Activated CD4-positive, alpha-beta memory T cell treated with anti-CD3 and anti-CD28 coated beads, Interleukin-2, amount 10 ng/mL, durations not matched to agents 7 days and 5 days (primary cell): Measurements from ENCODE around the gene FUCA1. TPM values are rescaled to one million over a fixed set of nuclear protein-coding genes. Genes with fewer than 3 reads are reported as not detected.
"Not testable (repeated sequence)": the region's sequence is repeated elsewhere in the genome, so short reads cannot be mapped to it uniquely, and the experiment has no call there.

ENCODE experiments used
- CTCF ChIA-PET: fragments of 350-600 bp; sonication (Branson Sonifier 250); formaldehyde crosslinking; loops from one replicate; lab custom pipeline; 2021; ENCODE audit warnings: antibody characterized with exemption, inconsistent platforms; lab: Charles Lee
- POLR2A ChIA-PET: fragments of 350-600 bp; sonication (Branson Sonifier 250); formaldehyde crosslinking; loops from one replicate; lab custom pipeline; 2021; ENCODE audit warnings: antibody characterized with exemption; lab: Charles Lee
- DNase-seq: peaks from one replicate; pipeline ENCODE4 v3.0.0-alpha.2; 2020
- H3K27ac Mint-ChIP-seq: one replicate; pipeline ENCODE4 v1.8.0; 2021; ENCODE audit warnings: mild to moderate bottlenecking, mixed read lengths
- H3K27me3 Mint-ChIP-seq: one replicate; pipeline ENCODE4 v1.8.0; 2021; ENCODE audit warnings: mixed read lengths
- H3K36me3 Mint-ChIP-seq: one replicate; pipeline ENCODE4 v1.8.0; 2021; ENCODE audit warnings: low read depth, mixed read lengths
- H3K4me1 Mint-ChIP-seq: one replicate; pipeline ENCODE4 v1.8.0; 2021; ENCODE audit warnings: mixed read lengths
- H3K4me3 Mint-ChIP-seq: one replicate; pipeline ENCODE4 v1.8.0; 2021; ENCODE audit warnings: mild to moderate bottlenecking, mixed read lengths
- H3K9me3 Mint-ChIP-seq: one replicate; pipeline ENCODE4 v1.8.0; 2021; ENCODE audit warnings: mixed read lengths
- total RNA-seq, 2 experiments: library from RNA; stranded (reverse); gene quantifications; one replicate each; pipeline ENCODE4 v1.2.3, GENCODE V29; 2021

The FUCA1 gene
- total RNA-seq, 2 experiments from 2014 or later = 5.6 to 6.3 TPM

GRCh38 chr1:23806280-23806679 is 61.8 kb downstream of the FUCA1 start:
- POLR2A ChIA-PET = interaction anchor here (0.9 to 2.7 kb wide), 3 partner anchors 7 to 28 kb away, joined by 3 to 10 read pairs (median 4); partner anchors contain the start of genes HMGCL and PITHD1
- no peak overlapping the region for H3K27ac Mint-ChIP-seq

GRCh38 chr1:23805025-23805424 is 63.1 kb downstream of the FUCA1 start:
- Mint-ChIP-seq H3K9me3 (no peaks in the 10 kb centered on the region), H3K4me1 (peaks cover 21% of the 10 kb centered on the region), H3K27me3 (no peaks in the 10 kb centered on the region), H3K36me3 (peaks cover 6% of the 10 kb centered on the region), H3K27ac (no peak overlapping the region), H3K4me3 (no peak overlapping the region)
- POLR2A ChIA-PET = interaction anchor here (1.1 kb wide), 1 partner anchor 27 kb away, joined by 4 read pairs; the partner anchor contains the start of gene PITHD1
- DNase-seq = no peak
- CTCF ChIA-PET = no interaction called here

More at GRCh38 chr1:23806280-23806679, 61.8 kb downstream of the FUCA1 start:
- Mint-ChIP-seq H3K27me3 (no peaks in the 10 kb centered on the region), H3K9me3 (no peaks in the 10 kb centered on the region), H3K36me3 (peaks cover 11% of the 10 kb centered on the region), H3K4me1 (peaks cover 21% of the 10 kb centered on the region), H3K4me3 (no peak overlapping the region)
- DNase-seq = no peak
- CTCF ChIA-PET = interaction anchor here (1.3 to 1.5 kb wide), 3 partner anchors 16 to 31 kb away, joined by 4 read pairs; no protein-coding TSS in a partner anchor

- no peaks in the 10 kb centered on the region for H3K9me3 Mint-ChIP-seq
- H3K4me1 Mint-ChIP-seq = peaks cover 21% of the 10 kb centered on the region
- peaks cover 11% of the 10 kb centered on the region for H3K36me3 Mint-ChIP-seq
- no peak overlapping the region for H3K4me3 Mint-ChIP-seq
- CTCF ChIA-PET = interaction anchor here (1.6 kb wide), 1 partner anchor 21 kb away, joined by 4 read pairs; the partner anchor contains the start of gene HMGCL
- no peak for DNase-seq
- H3K27ac Mint-ChIP-seq = no peak overlapping the region
- POLR2A ChIA-PET = no interaction called here
- no peaks in the 10 kb centered on the region for H3K27me3 Mint-ChIP-seq
Measured at GRCh38 chr1:23804183-23804835, 63.8 kb downstream of the FUCA1 start.

GRCh38 chr1:23803674-23804073 is 64.4 kb downstream of the FUCA1 start:
- Mint-ChIP-seq H3K4me3 (no peak overlapping the region), H3K4me1 (peaks cover 27% of the 10 kb centered on the region), H3K9me3 (no peaks in the 10 kb centered on the region), H3K36me3 (peaks cover 17% of the 10 kb centered on the region), H3K27ac (no peak overlapping the region), H3K27me3 (no peaks in the 10 kb centered on the region)
- CTCF ChIA-PET = interaction anchor here (1.6 kb wide), 1 partner anchor 22 kb away, joined by 4 read pairs; the partner anchor contains the start of gene HMGCL
- no peak for DNase-seq
- POLR2A ChIA-PET = interaction anchor here (5.9 kb wide), 1 partner anchor 14 kb away, joined by 84 read pairs; the partner anchor contains the start of gene LYPLA2

- not testable (repeated sequence) for H3K27me3 Mint-ChIP-seq, DNase-seq, H3K9me3 Mint-ChIP-seq
- peak overlapping the region; percentile 52 for H3K4me3 Mint-ChIP-seq
- peaks cover 20% of the 10 kb centered on the region for H3K36me3 Mint-ChIP-seq
- ChIA-PET POLR2A (interaction anchor here (0.8 to 5.9 kb wide), 8 partner anchors 8 to 733 kb away, joined by 3 to 84 read pairs (median 16); partner anchors contain the start of genes ELOA, HMGCL, LYPLA2 and PITHD1), CTCF (interaction anchor here (1.2 to 4.4 kb wide), 6 partner anchors 7 to 111 kb away, joined by 3 to 39 read pairs (median 6); partner anchors contain the start of genes HMGCL and PITHD1)
- H3K4me1 Mint-ChIP-seq = peaks cover 27% of the 10 kb centered on the region
- H3K27ac Mint-ChIP-seq = peak overlapping the region; percentile 19
Measured at GRCh38 chr1:23802809-23803342, 65.2 kb downstream of the FUCA1 start.

- no peaks in the 10 kb centered on the region for H3K9me3 Mint-ChIP-seq
- H3K36me3 Mint-ChIP-seq = peaks cover 28% of the 10 kb centered on the region
- H3K4me1 Mint-ChIP-seq = peaks cover 22% of the 10 kb centered on the region
- ChIA-PET POLR2A (interaction anchor here (1.1 to 5.9 kb wide), 13 partner anchors 9 to 174 kb away, joined by 4 to 84 read pairs (median 10); partner anchors contain the start of genes ELOA, HMGCL, LYPLA2 and PITHD1), CTCF (interaction anchor here (1.4 to 4.4 kb wide), 6 partner anchors 8 to 31 kb away, joined by 3 to 39 read pairs (median 8); partner anchors contain the start of gene PITHD1)
- H3K27me3 Mint-ChIP-seq = no peaks in the 10 kb centered on the region
- peak overlapping the region; percentile 96 for H3K4me3 Mint-ChIP-seq
- DNase-seq = no peak
- no peak overlapping the region for H3K27ac Mint-ChIP-seq
Measured at GRCh38 chr1:23801876-23802275, 66.2 kb downstream of the FUCA1 start.

GRCh38 chr1:23801338-23801748 is 66.7 kb downstream of the FUCA1 start:
- POLR2A ChIA-PET = interaction anchor here (0.8 to 5.9 kb wide), 19 partner anchors 10 to 179 kb away, joined by 3 to 84 read pairs (median 7); partner anchors contain the start of genes ELOA, HMGCL, LYPLA2 and PITHD1
- Mint-ChIP-seq H3K9me3 (no peaks in the 10 kb centered on the region), H3K4me1 (peaks cover 25% of the 10 kb centered on the region), H3K27ac (peak overlapping the region; percentile 61), H3K4me3 (peak overlapping the region; percentile 96), H3K36me3 (peaks cover 33% of the 10 kb centered on the region), H3K27me3 (no peaks in the 10 kb centered on the region)
- CTCF ChIA-PET = interaction anchor here (1.3 to 4.4 kb wide), 8 partner anchors 9 to 262 kb away, joined by 3 to 39 read pairs (median 7); partner anchors contain the start of gene PITHD1
- no peak for DNase-seq

GRCh38 chr1:23800400-23801337 is 67.4 kb downstream of the FUCA1 start, which contains the start of gene GALE:
Gene GALE (minus strand): TSS chr1:23800754. CDS start chr1:23799007, 1,747 bp downstream.
- peak within 1 kb of the TSS; percentile 95 for H3K27ac Mint-ChIP-seq
- peaks cover 33% of the 10 kb centered on the region for H3K36me3 Mint-ChIP-seq
- H3K27me3 Mint-ChIP-seq = no peaks in the 10 kb centered on the region
- H3K9me3 Mint-ChIP-seq = no peaks in the 10 kb centered on the region
- POLR2A ChIA-PET = interaction anchor here (0.6 to 5.9 kb wide), 20 partner anchors 10 to 180 kb away, joined by 3 to 84 read pairs (median 6); partner anchors contain the start of genes ELOA, HMGCL, LYPLA2 and PITHD1
- peak within 1 kb of the TSS; percentile 96 for H3K4me3 Mint-ChIP-seq
- DNase-seq = peak; percentile 98
- H3K4me1 Mint-ChIP-seq = peaks cover 25% of the 10 kb centered on the region
- CTCF ChIA-PET = interaction anchor here (1.3 to 4.4 kb wide), 8 partner anchors 9 to 261 kb away, joined by 3 to 39 read pairs (median 7); partner anchors contain the start of gene PITHD1

GRCh38 chr1:23799570-23800399 is 68.3 kb downstream of the FUCA1 start:
- H3K9me3 Mint-ChIP-seq = no peaks in the 10 kb centered on the region
- no peaks in the 10 kb centered on the region for H3K27me3 Mint-ChIP-seq
- H3K36me3 Mint-ChIP-seq = peaks cover 32% of the 10 kb centered on the region
- H3K4me3 Mint-ChIP-seq = peak overlapping the region; percentile 96
- H3K4me1 Mint-ChIP-seq = peaks cover 27% of the 10 kb centered on the region
- peak; percentile 68 for DNase-seq
- CTCF ChIA-PET = interaction anchor here (1.0 to 4.4 kb wide), 7 partner anchors 8 to 260 kb away, joined by 3 to 39 read pairs (median 3); no protein-coding TSS in a partner anchor
- peak overlapping the region; percentile 95 for H3K27ac Mint-ChIP-seq
- POLR2A ChIA-PET = interaction anchor here (0.6 to 5.9 kb wide), 12 partner anchors 8 to 271 kb away, joined by 3 to 84 read pairs (median 9); partner anchors contain the start of genes ELOA, HMGCL, LYPLA2 and PITHD1

GRCh38 chr1:23799255-23799569 is 68.9 kb downstream of the FUCA1 start:
- CTCF ChIA-PET = interaction anchor here (0.5 to 4.4 kb wide), 8 partner anchors 7 to 312 kb away, joined by 3 to 39 read pairs (median 4); partner anchors contain the start of gene PITHD1
- peaks cover 27% of the 10 kb centered on the region for H3K4me1 Mint-ChIP-seq
- POLR2A ChIA-PET = interaction anchor here (1.0 to 5.9 kb wide), 9 partner anchors 7 to 270 kb away, joined by 3 to 84 read pairs (median 12); partner anchors contain the start of genes HMGCL, LYPLA2, PITHD1 and PNRC2
- H3K27ac Mint-ChIP-seq = peak overlapping the region; percentile 95
- no peak for DNase-seq
- peak overlapping the region; percentile 96 for H3K4me3 Mint-ChIP-seq
- no peaks in the 10 kb centered on the region for H3K27me3 Mint-ChIP-seq
- no peaks in the 10 kb centered on the region for H3K9me3 Mint-ChIP-seq
- peaks cover 37% of the 10 kb centered on the region for H3K36me3 Mint-ChIP-seq
